Vagina (tissue), 2 donors: ENCODE measurements around the gene TAB2.

Experiments
- POLR2AphosphoS5 ChIP-seq, 2 donors: sonication (generic); formaldehyde crosslinking; IDR thresholded peaks; one replicate each; pipeline ENCODE4 v1.9.0; 2017; ENCODE audit warnings: antibody characterized with exemption in 2 of 2, mild to moderate bottlenecking in 2 of 2, low read depth in 1 of 2; ENCODE audit not compliant: insufficient read depth in 1 of 2
- TF ChIP-seq, protein P1 (sequence below), 3 experiments: fragments of 450-650 bp in 2 of 3; fragments of 200-600 bp in 1 of 3; sonication (generic) in 1 of 3; IDR thresholded peaks; one replicate each; pipeline ENCODE4 v1.5.1; 2017 to 2019; ENCODE audit warnings: antibody characterized with exemption in 3 of 3, mild to moderate bottlenecking in 2 of 3, moderate library complexity in 2 of 3

DNA sequence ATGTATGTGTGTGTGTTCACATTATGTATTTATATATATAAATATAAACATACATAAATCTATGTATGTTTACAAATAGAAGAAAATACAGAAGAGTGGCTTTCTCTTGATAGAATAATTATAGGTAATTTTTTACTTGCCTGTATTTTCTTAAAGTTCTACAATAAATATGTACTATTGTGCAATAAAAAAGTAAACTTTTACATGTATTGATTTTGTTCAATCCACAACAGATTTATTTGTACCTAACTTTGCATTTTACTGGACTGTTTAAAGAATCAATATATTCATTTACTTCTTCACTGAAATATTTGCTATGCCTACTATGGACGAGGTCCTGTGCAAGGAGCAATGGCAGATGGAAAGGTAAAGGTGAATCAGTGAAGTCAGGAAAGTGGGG, 14.0 kb upstream of the TAB2 start:
- TF ChIP-seq, protein P1, sequence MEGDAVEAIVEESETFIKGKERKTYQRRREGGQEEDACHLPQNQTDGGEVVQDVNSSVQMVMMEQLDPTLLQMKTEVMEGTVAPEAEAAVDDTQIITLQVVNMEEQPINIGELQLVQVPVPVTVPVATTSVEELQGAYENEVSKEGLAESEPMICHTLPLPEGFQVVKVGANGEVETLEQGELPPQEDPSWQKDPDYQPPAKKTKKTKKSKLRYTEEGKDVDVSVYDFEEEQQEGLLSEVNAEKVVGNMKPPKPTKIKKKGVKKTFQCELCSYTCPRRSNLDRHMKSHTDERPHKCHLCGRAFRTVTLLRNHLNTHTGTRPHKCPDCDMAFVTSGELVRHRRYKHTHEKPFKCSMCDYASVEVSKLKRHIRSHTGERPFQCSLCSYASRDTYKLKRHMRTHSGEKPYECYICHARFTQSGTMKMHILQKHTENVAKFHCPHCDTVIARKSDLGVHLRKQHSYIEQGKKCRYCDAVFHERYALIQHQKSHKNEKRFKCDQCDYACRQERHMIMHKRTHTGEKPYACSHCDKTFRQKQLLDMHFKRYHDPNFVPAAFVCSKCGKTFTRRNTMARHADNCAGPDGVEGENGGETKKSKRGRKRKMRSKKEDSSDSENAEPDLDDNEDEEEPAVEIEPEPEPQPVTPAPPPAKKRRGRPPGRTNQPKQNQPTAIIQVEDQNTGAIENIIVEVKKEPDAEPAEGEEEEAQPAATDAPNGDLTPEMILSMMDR (IDR thresholded peaks at IDR 0.05) = no peak
- TF ChIP-seq POLR2AphosphoS5 (IDR thresholded peaks at IDR 0.05; ENCODE audit: insufficient read depth in 1 of 2, low read depth in 1 of 2) = no peak
